ENCODE measurements around the gene FAM200B. TPM values are rescaled to one million over a fixed set of nuclear protein-coding genes. Genes with fewer than 3 reads are reported as not detected.
A peak's percentile ranks its signal among the peaks of the same experiment; 100 is the strongest.

Gene FAM200B
- total and polyA plus RNA-seq, 2 experiments from 2014 or later, result 51.8 to 54.0 TPM

DNA sequence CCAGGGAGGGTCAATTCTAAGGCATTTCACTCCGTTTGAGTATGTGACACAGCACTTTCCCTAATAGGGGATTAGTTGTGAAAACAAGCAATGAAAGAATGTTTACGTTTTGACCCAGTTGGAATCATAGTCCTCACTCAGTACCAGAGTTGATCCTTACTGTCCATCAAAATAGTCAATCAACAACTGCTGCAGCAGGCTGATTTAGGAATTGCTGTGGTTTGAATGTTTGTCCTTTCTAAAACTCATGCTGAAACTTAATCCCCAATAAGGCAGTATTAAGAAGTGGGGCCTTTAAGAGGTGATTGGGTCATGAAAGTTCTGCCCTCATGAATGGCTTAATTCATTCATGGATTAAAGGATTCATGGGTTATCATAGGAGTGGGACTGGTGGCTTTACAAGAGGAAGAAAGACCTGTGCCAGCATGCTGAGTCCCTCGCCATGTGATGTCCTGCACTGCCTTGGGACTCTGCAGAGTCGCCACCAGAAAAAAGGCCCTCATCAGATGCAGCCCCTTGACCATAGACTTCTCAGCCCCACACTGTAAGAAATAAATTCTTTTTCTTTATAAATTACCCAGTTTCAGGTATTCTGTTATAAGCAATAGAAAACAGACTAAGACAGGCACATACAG is 23.4 kb upstream of the FAM200B start:
- Histone ChIP-seq H3K79me2 (peaks cover 14% of the 10 kb centered on the region), H3K9me2 (replicated peaks; ENCODE audit: insufficient read depth) (no peaks in the 10 kb centered on the region), H3K27ac (no peak overlapping the region), H3K27me3 (no peaks in the 10 kb centered on the region), H3K9me3 (ENCODE audit: low read depth) (no peaks in the 10 kb centered on the region), H3K4me3 (no peak overlapping the region), H4K20me1 (ENCODE audit: insufficient read depth, poor library complexity, severe bottlenecking) (no peaks in the 10 kb centered on the region), H3K36me3 (replicated peaks; ENCODE audit: insufficient read depth, low read depth) (no peaks in the 10 kb centered on the region), H2AFZ (no peak overlapping the region), H3K4me2 (no peak overlapping the region), H3K4me1 (ENCODE audit: insufficient read depth) (peaks cover 14% of the 10 kb centered on the region)
- WGBS (ENCODE audit: low lambda C conversion rate, missing lambda C conversion rate), result 72% methylated on average over 4 of the region's 4 CpGs
- TF ChIP-seq EZH2phosphoT487 (IDR thresholded peaks at IDR 0.05; ENCODE audit: low read depth, severe bottlenecking, unreplicated experiment) (no peak), EZH2 (IDR thresholded peaks at IDR 0.05; ENCODE audit: borderline replicate concordance) (no peak)
- TF ChIP-seq, protein P1, sequence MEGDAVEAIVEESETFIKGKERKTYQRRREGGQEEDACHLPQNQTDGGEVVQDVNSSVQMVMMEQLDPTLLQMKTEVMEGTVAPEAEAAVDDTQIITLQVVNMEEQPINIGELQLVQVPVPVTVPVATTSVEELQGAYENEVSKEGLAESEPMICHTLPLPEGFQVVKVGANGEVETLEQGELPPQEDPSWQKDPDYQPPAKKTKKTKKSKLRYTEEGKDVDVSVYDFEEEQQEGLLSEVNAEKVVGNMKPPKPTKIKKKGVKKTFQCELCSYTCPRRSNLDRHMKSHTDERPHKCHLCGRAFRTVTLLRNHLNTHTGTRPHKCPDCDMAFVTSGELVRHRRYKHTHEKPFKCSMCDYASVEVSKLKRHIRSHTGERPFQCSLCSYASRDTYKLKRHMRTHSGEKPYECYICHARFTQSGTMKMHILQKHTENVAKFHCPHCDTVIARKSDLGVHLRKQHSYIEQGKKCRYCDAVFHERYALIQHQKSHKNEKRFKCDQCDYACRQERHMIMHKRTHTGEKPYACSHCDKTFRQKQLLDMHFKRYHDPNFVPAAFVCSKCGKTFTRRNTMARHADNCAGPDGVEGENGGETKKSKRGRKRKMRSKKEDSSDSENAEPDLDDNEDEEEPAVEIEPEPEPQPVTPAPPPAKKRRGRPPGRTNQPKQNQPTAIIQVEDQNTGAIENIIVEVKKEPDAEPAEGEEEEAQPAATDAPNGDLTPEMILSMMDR (IDR thresholded peaks at IDR 0.05; ENCODE audit: poor library complexity), result no peak
- DNase-seq (ENCODE audit: low spot score), result no peak

GRCh38 chr4:15658781-15659180 is 22.8 kb upstream of the FAM200B start:
- 92% methylated on average over 2 of the region's 2 CpGs for WGBS (ENCODE audit: low lambda C conversion rate, missing lambda C conversion rate)
- Histone ChIP-seq H3K79me2 (peaks cover 9% of the 10 kb centered on the region), H3K9me3 (ENCODE audit: low read depth) (no peaks in the 10 kb centered on the region), H2AFZ (no peak overlapping the region), H3K4me2 (no peak overlapping the region), H3K4me3 (no peak overlapping the region), H3K4me1 (ENCODE audit: insufficient read depth) (peaks cover 9% of the 10 kb centered on the region), H3K36me3 (replicated peaks; ENCODE audit: insufficient read depth, low read depth) (no peaks in the 10 kb centered on the region), H3K27me3 (no peaks in the 10 kb centered on the region), H3K27ac (no peak overlapping the region), H4K20me1 (ENCODE audit: insufficient read depth, poor library complexity, severe bottlenecking) (no peaks in the 10 kb centered on the region), H3K9me2 (replicated peaks; ENCODE audit: insufficient read depth) (no peaks in the 10 kb centered on the region)
- TF ChIP-seq EZH2 (IDR thresholded peaks at IDR 0.05; ENCODE audit: borderline replicate concordance) (no peak), EZH2phosphoT487 (IDR thresholded peaks at IDR 0.05; ENCODE audit: low read depth, severe bottlenecking, unreplicated experiment) (no peak)
- TF ChIP-seq, protein P1 (IDR thresholded peaks at IDR 0.05; ENCODE audit: poor library complexity), result no peak
- no peak for DNase-seq (ENCODE audit: low spot score)

GRCh38 chr4:15659768-15660570 is 21.7 kb upstream of the FAM200B start:
- no peak for TF ChIP-seq EZH2phosphoT487 (IDR thresholded peaks at IDR 0.05; ENCODE audit: low read depth, severe bottlenecking, unreplicated experiment)
- no peaks in the 10 kb centered on the region for H3K36me3 ChIP-seq (replicated peaks; ENCODE audit: insufficient read depth, low read depth)
- no peak overlapping the region for H2AFZ ChIP-seq
- no peaks in the 10 kb centered on the region for H3K9me2 ChIP-seq (replicated peaks; ENCODE audit: insufficient read depth)
- H4K20me1 ChIP-seq (ENCODE audit: insufficient read depth, poor library complexity, severe bottlenecking), result no peaks in the 10 kb centered on the region
- DNase-seq (ENCODE audit: low spot score), result peak; percentile 32
- H3K27ac ChIP-seq, result peak overlapping the region; percentile 22
- H3K79me2 ChIP-seq, result no peaks in the 10 kb centered on the region
- no peak overlapping the region for H3K4me2 ChIP-seq
- H3K9me3 ChIP-seq (ENCODE audit: low read depth), result no peaks in the 10 kb centered on the region
- no peaks in the 10 kb centered on the region for H3K27me3 ChIP-seq
- H3K4me1 ChIP-seq (ENCODE audit: insufficient read depth), result peaks cover 9% of the 10 kb centered on the region
- 93% methylated on average over 5 of the region's 5 CpGs for WGBS (ENCODE audit: low lambda C conversion rate, missing lambda C conversion rate)
- no peak overlapping the region for H3K4me3 ChIP-seq

DNA sequence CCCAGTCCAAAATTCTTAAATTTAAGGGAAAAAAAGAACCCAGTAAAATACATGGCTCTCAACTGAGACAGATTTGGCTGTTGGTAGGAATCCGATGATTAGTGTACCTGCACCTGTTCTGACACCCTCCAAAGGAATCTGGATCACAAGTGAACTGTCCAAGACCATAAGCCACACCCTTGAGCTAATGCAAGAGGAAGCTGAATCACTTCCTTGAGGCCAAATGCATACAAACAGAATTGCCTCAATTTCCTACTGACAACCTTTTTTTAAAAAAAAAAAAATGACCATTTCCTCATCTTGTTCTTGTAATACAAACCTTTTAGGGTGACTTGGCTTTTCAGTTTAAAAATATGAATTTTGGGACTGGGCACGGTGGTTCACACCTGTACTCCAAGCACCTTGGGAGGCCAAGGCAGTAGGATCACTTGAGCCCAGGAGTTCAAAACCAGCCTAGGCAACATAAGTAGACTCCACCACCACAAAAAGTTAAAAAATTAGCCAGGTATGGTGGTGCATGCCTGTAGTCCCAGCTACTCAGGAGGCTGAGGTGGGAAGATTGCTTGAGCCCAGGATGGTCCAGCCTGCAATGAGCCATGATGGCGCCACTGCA is 15.8 kb upstream of the FAM200B start:
- Histone ChIP-seq H3K9me3 (ENCODE audit: low read depth) (no peaks in the 10 kb centered on the region), H3K27me3 (no peaks in the 10 kb centered on the region), H3K4me3 (no peak overlapping the region), H3K4me2 (no peak overlapping the region), H2AFZ (no peak overlapping the region), H3K79me2 (peaks cover 5% of the 10 kb centered on the region), H3K27ac (peak overlapping the region; percentile 68), H3K36me3 (replicated peaks; ENCODE audit: insufficient read depth, low read depth) (no peaks in the 10 kb centered on the region), H4K20me1 (ENCODE audit: insufficient read depth, poor library complexity, severe bottlenecking) (no peaks in the 10 kb centered on the region), H3K9me2 (replicated peaks; ENCODE audit: insufficient read depth) (no peaks in the 10 kb centered on the region), H3K4me1 (ENCODE audit: insufficient read depth) (no peaks in the 10 kb centered on the region)
- DNase-seq (ENCODE audit: low spot score), result peak; percentile 21
- 94% methylated on average over 3 of the region's 3 CpGs for WGBS (ENCODE audit: low lambda C conversion rate, missing lambda C conversion rate)
- no peak for TF ChIP-seq EZH2phosphoT487 (IDR thresholded peaks at IDR 0.05; ENCODE audit: low read depth, severe bottlenecking, unreplicated experiment)
- no peak for TF ChIP-seq EZH2 (IDR thresholded peaks at IDR 0.05; ENCODE audit: borderline replicate concordance)
- TF ChIP-seq, protein P1 (IDR thresholded peaks at IDR 0.05; ENCODE audit: poor library complexity), result no peak

All from hepatocyte (in vitro differentiated cells).